CD14-positive monocyte (primary cell): ENCODE measurements around the gene PEAK1. TPM values are rescaled to one million over a fixed set of nuclear protein-coding genes. Genes with fewer than 3 reads are reported as not detected.

Source experiments
- DNase-seq, 3 donors: peaks; one replicate each; pipeline ENCODE4 v3.0.0-alpha.2; 2011 to 2022
- H2AFZ ChIP-seq: 2 replicates; pipeline ENCODE4 v1.6.0; 2012; ENCODE audit warnings: mild to moderate bottlenecking, low read depth, low read length, inconsistent platforms; ENCODE audit not compliant: insufficient read depth, poor library complexity, severe bottlenecking
- H3K27ac ChIP-seq, 2 donors: 1 replicate in 1 of 2; 2 replicates in 1 of 2; pipeline ENCODE4 v1.5.1; 2012 to 2013; ENCODE audit warnings: low read length in 2 of 2, control low read depth in 1 of 2, inconsistent platforms in 1 of 2, low read depth in 1 of 2, mild to moderate bottlenecking in 1 of 2
- H3K27me3 ChIP-seq, 2 donors: one replicate each; pipeline versions ENCODE4 v1.6.0 to v1.6.1; 2011 to 2013; ENCODE audit warnings: low read length in 2 of 2; ENCODE audit not compliant: control insufficient read depth in 2 of 2, insufficient read depth in 2 of 2
- H3K36me3 ChIP-seq, 2 donors: replicated peaks in 1 of 2; 1 replicate in 1 of 2; 2 replicates in 1 of 2; pipeline versions ENCODE4 v1.5.1 to v1.6.1; 2012 to 2013; ENCODE audit warnings: low read length in 2 of 2, control low read depth in 1 of 2, inconsistent platforms in 1 of 2, mild to moderate bottlenecking in 1 of 2; ENCODE audit not compliant: insufficient read depth in 2 of 2, control insufficient read depth in 1 of 2
- H3K4me1 ChIP-seq, 2 donors: 1 replicate in 1 of 2; 2 replicates in 1 of 2; pipeline versions ENCODE4 v1.5.1 to v1.6.1; 2012 to 2013; ENCODE audit warnings: low read length in 2 of 2, control low read depth in 1 of 2, inconsistent platforms in 1 of 2, mild to moderate bottlenecking in 1 of 2, moderate library complexity in 1 of 2; ENCODE audit not compliant: insufficient read depth in 2 of 2, control insufficient read depth in 1 of 2
- H3K4me2 ChIP-seq: replicated peaks from 2 replicates; pipeline ENCODE3; 2012; ENCODE audit warnings: low read length, moderate library complexity, mild to moderate bottlenecking; ENCODE audit not compliant: poor library complexity, severe bottlenecking; ENCODE audit errors: extremely low read depth
- H3K4me3 ChIP-seq, 3 experiments: fragments of 200-600 bp in 1 of 3; sonication (generic) in 1 of 3; replicated peaks in 1 of 3; 1 replicate in 2 of 3; 2 replicates in 1 of 3; pipeline ENCODE4 v1.5.1; 2011 to 2013; ENCODE audit warnings: low read length in 3 of 3, mild to moderate bottlenecking in 3 of 3, control low read depth in 2 of 3, low read depth in 2 of 3, inconsistent platforms in 1 of 3, moderate library complexity in 1 of 3
- H3K79me2 ChIP-seq: 2 replicates; pipeline ENCODE4 v1.6.0; 2012; ENCODE audit warnings: mild to moderate bottlenecking, control low read depth, inconsistent platforms, low read length, moderate library complexity; ENCODE audit not compliant: insufficient read depth
- H3K9ac ChIP-seq: 2 replicates; pipeline ENCODE4 v1.6.0; 2017; ENCODE audit warnings: low read length, mild to moderate bottlenecking; ENCODE audit not compliant: insufficient read depth, poor library complexity, severe bottlenecking
- H3K9me3 ChIP-seq, 2 donors: replicated peaks in 1 of 2; 1 replicate in 1 of 2; 2 replicates in 1 of 2; pipeline versions ENCODE4 v1.5.1 to v1.6.1; 2012 to 2013; ENCODE audit warnings: low read length in 2 of 2, control low read depth in 1 of 2; ENCODE audit not compliant: control insufficient read depth in 1 of 2, insufficient read depth in 1 of 2
- H4K20me1 ChIP-seq: 2 replicates; pipeline ENCODE4 v1.6.0; 2012; ENCODE audit warnings: mild to moderate bottlenecking, low read length, control low read depth, moderate library complexity; ENCODE audit not compliant: insufficient read depth
- H3K27ac Mint-ChIP-seq, 7 donors: one replicate each; pipeline ENCODE4 v1.8.0; 2020; ENCODE audit warnings: mild to moderate bottlenecking in 7 of 7, mixed read lengths in 7 of 7, moderate library complexity in 6 of 7, inconsistent platforms in 2 of 7
- H3K27me3 Mint-ChIP-seq, 3 donors: one replicate each; pipeline ENCODE4 v1.8.0; 2021 to 2022; ENCODE audit warnings: low read depth in 3 of 3, mild to moderate bottlenecking in 3 of 3, mixed read lengths in 3 of 3, moderate library complexity in 3 of 3, inconsistent platforms in 1 of 3
- H3K36me3 Mint-ChIP-seq, 2 donors: one replicate each; pipeline ENCODE4 v1.8.0; 2020; ENCODE audit warnings: mixed read lengths in 2 of 2, inconsistent platforms in 1 of 2, mild to moderate bottlenecking in 1 of 2
- H3K4me1 Mint-ChIP-seq: one replicate; pipeline ENCODE4 v1.8.0; 2020; ENCODE audit warnings: mild to moderate bottlenecking, mixed read lengths
- H3K4me3 Mint-ChIP-seq, 2 donors: one replicate each; pipeline ENCODE4 v1.8.0; 2020; ENCODE audit warnings: mild to moderate bottlenecking in 2 of 2, mixed read lengths in 2 of 2, moderate library complexity in 1 of 2
- H3K9me3 Mint-ChIP-seq, 7 donors: one replicate each; pipeline ENCODE4 v1.8.0; 2020 to 2022; ENCODE audit warnings: mixed read lengths in 7 of 7, mild to moderate bottlenecking in 6 of 7, moderate library complexity in 6 of 7, inconsistent platforms in 2 of 7
- CTCF ChIP-seq: fragments of 200-600 bp; IDR thresholded peaks from one replicate; pipeline ENCODE4 v1.8.0; 2022; ENCODE audit warnings: antibody characterized with exemption, mild to moderate bottlenecking
- WGBS: methylation state at CpG from one replicate; pipeline ENCODE4 v1.1.5; 2013; ENCODE audit warnings: missing lambda C conversion rate; ENCODE audit not compliant: insufficient coverage; 5-methylcytosine and 5-hydroxymethylcytosine counted together
- intact Hi-C, 2 donors: fragments of 100-400 bp; cut with micrococcal nuclease; formaldehyde crosslinking; loops; one replicate each; pipeline versions ENCODE4 v1.15.0 to v1.15.1; 2023
- polyA plus RNA-seq, 3 donors: library from polyadenylated mRNA; depleted of rRNA in 1 of 3; unstranded in 2 of 3; stranded (reverse) in 1 of 3; fragments of 300-500 nt in 2 of 3; fragments of >200 nt in 1 of 3; fragmentation: Illumina TruSeq in 2 of 3; gene quantifications; 1 replicate in 2 of 3; 2 replicates in 1 of 3; pipeline ENCODE4 v1.2.3, GENCODE V29; 2012 to 2021

The PEAK1 gene
- polyA plus RNA-seq, 3 donors: 0.85 to 8.7 (median 1.1) TPM

DNA sequence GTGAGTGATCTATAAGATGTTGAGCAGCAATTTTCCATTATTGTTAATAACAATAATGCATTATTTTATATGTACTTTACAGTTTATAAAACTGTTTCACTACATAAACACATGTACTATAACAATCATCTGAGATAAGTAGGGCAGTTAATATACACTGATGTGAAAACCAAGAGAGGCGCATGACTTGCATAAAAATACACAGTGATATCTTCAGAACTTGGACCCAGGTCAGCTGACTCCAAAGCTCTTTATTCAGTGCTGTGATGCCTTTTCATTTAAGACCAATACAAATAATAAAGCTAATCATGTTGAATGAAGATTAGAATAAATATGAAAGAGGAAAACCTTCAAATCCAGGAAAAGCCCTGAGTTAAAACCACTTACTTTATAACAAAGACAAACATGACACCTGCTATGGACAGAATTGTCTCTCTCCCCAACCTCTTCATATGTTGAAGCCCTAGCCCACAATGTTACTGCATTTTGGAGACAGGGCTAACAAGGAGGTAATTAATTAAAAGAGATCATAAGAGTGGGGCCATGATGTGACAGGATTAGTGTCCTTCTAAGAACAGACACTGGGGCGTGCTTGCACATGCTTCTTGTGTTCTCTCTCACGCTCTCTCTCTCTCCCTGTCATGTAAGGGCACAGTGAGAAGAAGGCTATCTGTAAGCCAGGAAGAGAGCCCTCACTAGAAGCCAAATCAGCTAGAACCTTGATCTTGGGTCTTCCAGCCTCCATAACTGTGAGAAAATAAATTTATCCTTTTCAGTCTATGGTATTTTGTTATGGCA, 293.2 kb downstream of the PEAK1 start:
- peaks cover 10 to 12% of the 10 kb centered on the region in 2 donors for H3K36me3 Mint-ChIP-seq
- no peak for TF ChIP-seq CTCF
- Histone ChIP-seq H3K79me2 (no peaks in the 10 kb centered on the region), H3K36me3 (no peaks in the 10 kb centered on the region), H3K27me3 (no peaks in the 10 kb centered on the region), H3K27ac (no peak overlapping the region), H2AFZ (no peak overlapping the region), H3K9ac (no peak overlapping the region), H4K20me1 (no peaks in the 10 kb centered on the region), H3K4me3 (no peak overlapping the region), H3K9me3 (no peaks in the 10 kb centered on the region), H3K4me1 (no peaks in the 10 kb centered on the region), H3K4me2 (no peak overlapping the region)
- no peak overlapping the region for H3K4me3 Mint-ChIP-seq
- H3K27me3 Mint-ChIP-seq: no peaks in the 10 kb centered on the region
- peaks cover 7% of the 10 kb centered on the region for H3K4me1 Mint-ChIP-seq
- 100% methylated on average over 1 of the region's 3 CpGs for WGBS
- intact Hi-C loops: no loop called here
- H3K27ac Mint-ChIP-seq: no peak overlapping the region
- no peak for DNase-seq
- no peaks in the 10 kb centered on the region for H3K9me3 Mint-ChIP-seq

GRCh38 chr15:77123854-77124253, 296.1 kb downstream of the PEAK1 start:
- DNase-seq: no peak
- Histone ChIP-seq H3K9ac (no peak overlapping the region), H3K27ac (no peak overlapping the region), H4K20me1 (no peaks in the 10 kb centered on the region), H3K4me1 (no peaks in the 10 kb centered on the region), H3K9me3 (no peaks in the 10 kb centered on the region), H3K79me2 (no peaks in the 10 kb centered on the region), H3K4me3 (no peak overlapping the region), H2AFZ (no peak overlapping the region), H3K4me2 (no peak overlapping the region), H3K36me3 (no peaks in the 10 kb centered on the region), H3K27me3 (no peaks in the 10 kb centered on the region)
- TF ChIP-seq CTCF: no peak
- Mint-ChIP-seq H3K4me3 (no peak overlapping the region), H3K9me3 (no peaks in the 10 kb centered on the region), H3K27me3 (peaks cover 0 to 4% (median 2%) of the 10 kb centered on the region in 3 donors), H3K4me1 (peaks cover 7% of the 10 kb centered on the region), H3K27ac (no peak overlapping the region), H3K36me3 (peaks cover 3 to 8% of the 10 kb centered on the region in 2 donors)
- intact Hi-C loops: no loop called here
- WGBS: 60% methylated on average over 1 of the region's 1 CpG
